ENCODE results near the gene CSTPP1. TPM values are rescaled to one million over a fixed set of nuclear protein-coding genes. Genes with fewer than 3 reads are reported as not detected.

CSTPP1 gene
- total and polyA plus RNA-seq, 2 donors (not counting 1 experiment from before 2014, with no cell fraction given) = 11.5 to 29.0 TPM

GRCh38 chr11:47050284-47050683 lies 113.7 kb downstream of the CSTPP1 start:
- Mint-ChIP-seq H3K4me1 (peaks cover 3% of the 10 kb centered on the region), H3K27ac (no peak overlapping the region), H3K27me3 (no peaks in the 10 kb centered on the region), H3K4me3 (no peak overlapping the region), H3K9me3 (ENCODE audit: insufficient read depth) (no peaks in the 10 kb centered on the region)
- Histone ChIP-seq H3K27me3 (replicated peaks in 1 of 4; ENCODE audit: control extremely low read depth in 1 of 4, control insufficient read depth in 3 of 4, insufficient read depth in 4 of 4, low read length in 3 of 4) (no peaks in the 10 kb centered on the region), H3K9me3 (ENCODE audit: control extremely low read depth in 1 of 3, control insufficient read depth in 2 of 3, insufficient read depth in 1 of 3, low read length in 2 of 3) (no peaks in the 10 kb centered on the region), H4K20me1 (ENCODE audit: control insufficient read depth, insufficient read depth, low read length, poor library complexity, severe bottlenecking) (no peaks in the 10 kb centered on the region), H3K4me3 (ENCODE audit: control extremely low read depth in 1 of 5, extremely low read depth in 1 of 5, insufficient read depth in 1 of 5, low read depth in 2 of 5, low read length in 4 of 5) (no peak overlapping the region), H3K79me2 (ENCODE audit: control insufficient read depth, insufficient read depth, low read length) (no peaks in the 10 kb centered on the region), H3K4me2 (replicated peaks; ENCODE audit: low read depth, low read length, poor library complexity, severe bottlenecking) (no peak overlapping the region), H3K9ac (ENCODE audit: low read length) (no peak overlapping the region), H2AFZ (ENCODE audit: insufficient read depth, low read depth, low read length, poor library complexity, severe bottlenecking) (no peak overlapping the region), H3K27ac (ENCODE audit: low read length in 2 of 2) (no peak overlapping the region), H3K4me1 (ENCODE audit: control insufficient read depth in 2 of 2, insufficient read depth in 2 of 2, low read length in 2 of 2) (no peaks in the 10 kb centered on the region), H3K36me3 (replicated peaks in 1 of 2; ENCODE audit: control extremely low read depth in 1 of 2, control insufficient read depth in 1 of 2, extremely low read depth in 1 of 2, insufficient read depth in 2 of 2, low read length in 1 of 2) (no peaks in the 10 kb centered on the region)
- TF ChIP-seq CTCF (IDR thresholded peaks at IDR 0.05) = no peak
- TF ChIP-seq EZH2 (IDR thresholded peaks at IDR 0.05; ENCODE audit: borderline replicate concordance, insufficient read depth, low read depth, low read length, poor library complexity, severe bottlenecking) = no peak
- ChIA-PET POLR2A (interaction anchor here (0.7 kb wide), 1 partner anchor 139 kb away, joined by 3 read pairs; no protein-coding TSS in a partner anchor), CTCF (no interaction called here)
- intact Hi-C loops (cut with micrococcal nuclease) = no loop called here
- no peak for DNase-seq
- no CpG with 5 or more reads among the region's 1 CpG for WGBS (ENCODE audit: insufficient coverage)
- ATAC-seq (ENCODE audit: low read depth) = no peak

- DNase-seq (no peak), ATAC-seq (ENCODE audit: low read depth) (no peak)
- peaks cover 3% of the 10 kb centered on the region for H3K4me1 Mint-ChIP-seq
- WGBS (ENCODE audit: insufficient coverage) = no CpG with 5 or more reads among the region's 1 CpG
- ChIA-PET POLR2A (no interaction called here), CTCF (no interaction called here)
- no peak overlapping the region for H3K9ac ChIP-seq (ENCODE audit: low read length)
- no peak overlapping the region for H3K27ac ChIP-seq (ENCODE audit: low read length in 2 of 2)
- H3K27me3 Mint-ChIP-seq = no peaks in the 10 kb centered on the region
- H3K4me2 ChIP-seq (replicated peaks; ENCODE audit: low read depth, low read length, poor library complexity, severe bottlenecking) = no peak overlapping the region
- intact Hi-C loops (cut with micrococcal nuclease) = no loop called here
- no peak overlapping the region for H3K4me3 Mint-ChIP-seq
- H3K4me3 ChIP-seq (ENCODE audit: control extremely low read depth in 1 of 5, extremely low read depth in 1 of 5, insufficient read depth in 1 of 5, low read depth in 2 of 5, low read length in 4 of 5) = no peak overlapping the region
- H3K79me2 ChIP-seq (ENCODE audit: control insufficient read depth, insufficient read depth, low read length) = no peaks in the 10 kb centered on the region
- H3K9me3 ChIP-seq (ENCODE audit: control extremely low read depth in 1 of 3, control insufficient read depth in 2 of 3, insufficient read depth in 1 of 3, low read length in 2 of 3) = no peaks in the 10 kb centered on the region
- H3K27me3 ChIP-seq (replicated peaks in 1 of 4; ENCODE audit: control extremely low read depth in 1 of 4, control insufficient read depth in 3 of 4, insufficient read depth in 4 of 4, low read length in 3 of 4) = no peaks in the 10 kb centered on the region
- H4K20me1 ChIP-seq (ENCODE audit: control insufficient read depth, insufficient read depth, low read length, poor library complexity, severe bottlenecking) = no peaks in the 10 kb centered on the region
- H3K4me1 ChIP-seq (ENCODE audit: control insufficient read depth in 2 of 2, insufficient read depth in 2 of 2, low read length in 2 of 2) = no peaks in the 10 kb centered on the region
- no peak for TF ChIP-seq CTCF (IDR thresholded peaks at IDR 0.05)
- no peak for TF ChIP-seq EZH2 (IDR thresholded peaks at IDR 0.05; ENCODE audit: borderline replicate concordance, insufficient read depth, low read depth, low read length, poor library complexity, severe bottlenecking)
- H3K36me3 ChIP-seq (replicated peaks in 1 of 2; ENCODE audit: control extremely low read depth in 1 of 2, control insufficient read depth in 1 of 2, extremely low read depth in 1 of 2, insufficient read depth in 2 of 2, low read length in 1 of 2) = no peaks in the 10 kb centered on the region
- H3K9me3 Mint-ChIP-seq (ENCODE audit: insufficient read depth) = no peaks in the 10 kb centered on the region
- H2AFZ ChIP-seq (ENCODE audit: insufficient read depth, low read depth, low read length, poor library complexity, severe bottlenecking) = no peak overlapping the region
- H3K27ac Mint-ChIP-seq = no peak overlapping the region
Observed at GRCh38 chr11:47051217-47051616, 114.7 kb downstream of the CSTPP1 start.
